GM06990 (cell line): Measurements from ENCODE around the gene CABP5.
"Not testable (repeated sequence)": the region's sequence is repeated elsewhere in the genome, so short reads cannot be mapped to it uniquely, and the experiment has no call there.

Source experiments
- DNase-seq: peaks from one replicate; pipeline ENCODE4 v3.0.0-alpha.2; 2011; ENCODE audit not compliant: insufficient read length; ENCODE audit errors: extremely low read depth
- H3K27me3 ChIP-seq: replicated peaks from 2 replicates; pipeline ENCODE4 v1.6.0; 2011; ENCODE audit warnings: low read length; ENCODE audit not compliant: control insufficient read depth, insufficient read depth
- H3K36me3 ChIP-seq: 2 replicates; pipeline ENCODE4 v1.5.1; 2011; ENCODE audit warnings: low read length; ENCODE audit not compliant: control insufficient read depth, insufficient read depth
- H3K4me3 ChIP-seq: replicated peaks from 2 replicates; pipeline ENCODE4 v1.5.1; 2011; ENCODE audit warnings: low read depth, mild to moderate bottlenecking, control low read depth, low read length
- TF ChIP-seq, protein P1 (sequence below): IDR thresholded peaks from 2 replicates; pipeline ENCODE4 v1.5.1; 2011; ENCODE audit warnings: low read length, control low read depth, mild to moderate bottlenecking, inconsistent platforms; ENCODE audit not compliant: insufficient read depth, poor library complexity, severe bottlenecking

The CABP5 gene

GRCh38 chr19:48081106-48081505, 37.2 kb upstream of the CABP5 start:
- H3K27me3 ChIP-seq, result no peaks in the 10 kb centered on the region
- TF ChIP-seq, protein P1, sequence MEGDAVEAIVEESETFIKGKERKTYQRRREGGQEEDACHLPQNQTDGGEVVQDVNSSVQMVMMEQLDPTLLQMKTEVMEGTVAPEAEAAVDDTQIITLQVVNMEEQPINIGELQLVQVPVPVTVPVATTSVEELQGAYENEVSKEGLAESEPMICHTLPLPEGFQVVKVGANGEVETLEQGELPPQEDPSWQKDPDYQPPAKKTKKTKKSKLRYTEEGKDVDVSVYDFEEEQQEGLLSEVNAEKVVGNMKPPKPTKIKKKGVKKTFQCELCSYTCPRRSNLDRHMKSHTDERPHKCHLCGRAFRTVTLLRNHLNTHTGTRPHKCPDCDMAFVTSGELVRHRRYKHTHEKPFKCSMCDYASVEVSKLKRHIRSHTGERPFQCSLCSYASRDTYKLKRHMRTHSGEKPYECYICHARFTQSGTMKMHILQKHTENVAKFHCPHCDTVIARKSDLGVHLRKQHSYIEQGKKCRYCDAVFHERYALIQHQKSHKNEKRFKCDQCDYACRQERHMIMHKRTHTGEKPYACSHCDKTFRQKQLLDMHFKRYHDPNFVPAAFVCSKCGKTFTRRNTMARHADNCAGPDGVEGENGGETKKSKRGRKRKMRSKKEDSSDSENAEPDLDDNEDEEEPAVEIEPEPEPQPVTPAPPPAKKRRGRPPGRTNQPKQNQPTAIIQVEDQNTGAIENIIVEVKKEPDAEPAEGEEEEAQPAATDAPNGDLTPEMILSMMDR, result no peak
- no peaks in the 10 kb centered on the region for H3K36me3 ChIP-seq
- no peak for DNase-seq
- no peak overlapping the region for H3K4me3 ChIP-seq

- not testable (repeated sequence) for H3K27me3 ChIP-seq, H3K4me3 ChIP-seq, DNase-seq, H3K36me3 ChIP-seq
Measured at GRCh38 chr19:48070177-48070769, 26.4 kb upstream of the CABP5 start.

DNA sequence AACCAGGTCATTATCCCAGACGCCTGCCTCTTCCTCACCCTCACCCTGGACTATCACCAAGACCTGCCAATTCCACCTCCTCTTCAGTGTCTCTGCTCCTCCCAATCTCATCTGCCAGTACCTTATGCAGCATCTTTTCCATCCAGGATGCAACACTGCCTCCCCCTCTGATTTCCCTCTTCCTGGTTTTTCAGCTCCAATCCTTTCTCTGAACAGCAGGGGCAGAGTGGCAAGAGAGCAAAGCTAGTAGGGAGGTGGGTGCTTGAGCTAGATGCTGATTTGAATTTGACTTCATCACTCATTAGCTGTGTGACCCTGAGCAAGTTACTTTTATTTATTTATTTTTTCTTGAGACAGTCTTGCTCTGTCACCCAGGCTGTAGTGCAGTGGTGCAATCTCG, 25.6 kb upstream of the CABP5 start:
- TF ChIP-seq, protein P1, result no peak
- DNase-seq, result no peak
- Histone ChIP-seq H3K36me3 (no peaks in the 10 kb centered on the region), H3K27me3 (no peaks in the 10 kb centered on the region), H3K4me3 (no peak overlapping the region)

DNA sequence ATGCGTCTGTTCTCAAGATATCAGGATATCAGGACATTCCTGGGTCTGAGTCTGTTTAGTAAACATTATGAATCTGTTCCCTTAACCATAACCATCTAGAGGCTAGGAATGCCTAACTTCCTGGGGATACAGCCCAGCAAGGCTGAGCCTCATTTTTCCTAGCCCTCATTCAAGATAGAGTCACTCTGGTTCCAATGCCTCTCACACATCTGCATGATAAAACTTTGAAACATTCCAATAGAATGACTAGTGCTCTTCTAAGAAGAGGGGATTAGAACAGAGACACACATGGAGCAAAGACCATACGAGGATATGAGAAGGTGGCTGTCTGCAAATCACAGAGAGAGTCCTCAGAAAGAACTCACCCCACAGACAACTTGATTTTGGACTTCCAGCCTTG, 20.6 kb upstream of the CABP5 start:
- no peak for DNase-seq
- TF ChIP-seq, protein P1, result no peak

GRCh38 chr19:48061401-48062344, 17.8 kb upstream of the CABP5 start:
- no peaks in the 10 kb centered on the region for H3K36me3 ChIP-seq
- TF ChIP-seq, protein P1, result no peak
- H3K4me3 ChIP-seq, result no peak overlapping the region
- H3K27me3 ChIP-seq, result no peaks in the 10 kb centered on the region
- DNase-seq, result no peak

More for the DNA sequence above, 20.6 kb upstream of the CABP5 start:
- H3K4me3 ChIP-seq, result no peak overlapping the region
- no peaks in the 10 kb centered on the region for H3K36me3 ChIP-seq
- no peaks in the 10 kb centered on the region for H3K27me3 ChIP-seq

- H3K36me3 ChIP-seq, result no peaks in the 10 kb centered on the region
- no peak overlapping the region for H3K4me3 ChIP-seq
- no peak for DNase-seq
- TF ChIP-seq, protein P1, result no peak
- no peaks in the 10 kb centered on the region for H3K27me3 ChIP-seq
Measured at GRCh38 chr19:48060381-48060780, 16.5 kb upstream of the CABP5 start.
